H1 (cell line): ENCODE data around the gene PLCL1. TPM values are rescaled to one million over a fixed set of nuclear protein-coding genes. Genes with fewer than 3 reads are reported as not detected.

Experiments
- CHD7 ChIP-seq: fragments of 300-600 bp; sonication (generic); IDR thresholded peaks from 2 replicates; pipeline ENCODE4 v1.7.1; 2012; ENCODE audit warnings: low read length, moderate library complexity, mild to moderate bottlenecking, inconsistent platforms; ENCODE audit not compliant: insufficient replicate concordance
- E2F6 ChIP-seq: IDR thresholded peaks from 2 replicates; pipeline ENCODE4 v1.6.1; 2012; ENCODE audit warnings: inconsistent platforms
- GTF2F1 ChIP-seq: IDR thresholded peaks from 2 replicates; pipeline ENCODE4 v1.6.1; 2012; ENCODE audit warnings: low read depth, low read length, improper control_type of control experiment, borderline replicate concordance
- JUN ChIP-seq: IDR thresholded peaks from 2 replicates; pipeline ENCODE4 v1.6.1; 2011; ENCODE audit warnings: low read depth, mild to moderate bottlenecking, improper control_type of control experiment, low read length
- JUND ChIP-seq: IDR thresholded peaks from 2 replicates; pipeline ENCODE4 v1.6.1; 2011; ENCODE audit warnings: mild to moderate bottlenecking, improper control_type of control experiment, low read length
- PHF8 ChIP-seq: fragments of 200-600 bp; sonication (generic); conservative IDR thresholded peaks from 2 replicates; pipeline ENCODE4 v1.7.1; 2012; ENCODE audit warnings: low read depth, mild to moderate bottlenecking, inconsistent platforms, low read length, moderate library complexity
- POLR2A ChIP-seq, 2 experiments: IDR thresholded peaks; 1 replicate in 1 of 2; 2 replicates in 1 of 2; pipeline ENCODE4 v1.6.1; 2011; ENCODE audit warnings: low read depth in 2 of 2, low read length in 2 of 2, mild to moderate bottlenecking in 2 of 2; ENCODE audit errors: control extremely low read depth in 1 of 2
- POLR2AphosphoS5 ChIP-seq: IDR thresholded peaks from 2 replicates; pipeline ENCODE4 v1.6.1; 2011; ENCODE audit warnings: low read depth, low read length
- RNF2 ChIP-seq: fragments of 200-900, 300-1000 bp; sonication (generic); IDR thresholded peaks from 2 replicates; pipeline ENCODE4 v1.7.1; 2016; ENCODE audit warnings: borderline replicate concordance, low read depth, mild to moderate bottlenecking, antibody characterized with exemption, low read length; ENCODE audit not compliant: poor library complexity, severe bottlenecking; ENCODE audit errors: missing control alignments
- SP1 ChIP-seq: IDR thresholded peaks from 2 replicates; pipeline ENCODE4 v1.6.1; 2011; ENCODE audit warnings: low read depth, low read length
- TBP ChIP-seq: IDR thresholded peaks from 2 replicates; pipeline ENCODE4 v1.6.1; 2011; ENCODE audit warnings: low read depth, low read length, improper control_type of control experiment
- ZNF274 ChIP-seq: IDR thresholded peaks from 2 replicates; pipeline ENCODE4 v1.7.0; 2012; ENCODE audit warnings: low read length, borderline replicate concordance; ENCODE audit errors: extremely low read depth
- polyA plus RNA-seq, 7 experiments: library from polyadenylated mRNA; depleted of rRNA in 3 of 7; stranded (reverse) in 5 of 7; unstranded in 2 of 7; fragments of >200 nt in 5 of 7; fragments of 200-250 nt in 2 of 7; gene quantifications; 1 replicate in 5 of 7; 2 replicates in 1 of 7; 4 replicates in 1 of 7; pipeline versions ENCODE4 v1.2.1 to v1.2.3, GENCODE V29; 2011 to 2013; ENCODE audit warnings: missing spikeins in 2 of 7, mixed read lengths in 2 of 7
- total RNA-seq: library from RNA; stranded (reverse); fragmentation: NEBNext Ultra II Directional; extraction: Animal tissue kit (Norgen Biotek cat#: 25700); gene quantifications from 2 replicates; pipeline ENCODE4 v1.2.1, GENCODE V29; 2021

PLCL1 gene
- total and polyA plus RNA-seq, 2 of the 8 experiments (the other 6 are each of a cell fraction or from before 2014, with no cell fraction given): not detected

GRCh38 chr2:198175271-198175670, 370.9 kb downstream of the PLCL1 start (continued):
- TF ChIP-seq CHD7 (no peak), ZNF274 (no peak), E2F6 (no peak), SP1 (no peak), PHF8 (no peak), RNF2 (no peak), TBP (no peak), POLR2A (IDR thresholded peaks at IDR 0.05; ENCODE audit: control extremely low read depth in 1 of 2, low read depth in 2 of 2, low read length in 2 of 2) (no peak), POLR2AphosphoS5 (no peak), JUN (no peak), JUND (no peak), GTF2F1 (no peak)
